HepG2 (cell line): ENCODE measurements around the gene FAM124B. TPM values are rescaled to one million over a fixed set of nuclear protein-coding genes. Genes with fewer than 3 reads are reported as not detected.

ENCODE experiments used
- ATAC-seq: fragments of 200-7000 bp; cut with Tn5 transposase; 3 replicates; pipeline ENCODE4 v1.9.1; 2020; ENCODE audit warnings: mild to moderate bottlenecking, moderate library complexity
- BruUV-seq: library from RNA; stranded (reverse); fragments of 400-500 nt; replicated peaks from 2 replicates; lab custom pipeline; 2021; lab: Mats Ljungman, UMichigan
- CTCF ChIA-PET: fragments of 300-600 bp; formaldehyde crosslinking; extraction: SDS; loops from one replicate; lab custom pipeline; 2021; ENCODE audit warnings: low total read pairs, inconsistent platforms, low intra/inter-chr PET ratio; lab: Yijun Ruan, JAX
- POLR2A ChIA-PET: fragments of 350-600 bp; sonication (Branson Sonifier 250); formaldehyde crosslinking; loops from one replicate; lab custom pipeline; 2020; ENCODE audit warnings: antibody characterized with exemption, inconsistent platforms; lab: Yijun Ruan, JAX
- DNase-seq: peaks from one replicate; pipeline ENCODE4 v3.0.0-alpha.2; 2015; ENCODE audit warnings: low spot score
- FAIRE-seq: peaks from 3 replicates; lab custom pipeline; 2011; peaks lifted over from hg19 to GRCh38; lab: Jason Lieb, UNC
- H2AFZ ChIP-seq: one replicate; pipeline ENCODE4 v1.6.1; 2011; ENCODE audit warnings: low read length, inconsistent platforms
- H3K27ac ChIP-seq: fragments of 300-600 bp; 3 replicates; pipeline ENCODE4 v1.8.0; 2011; ENCODE audit warnings: mixed run types, mild to moderate bottlenecking, mixed read lengths, low read length, inconsistent platforms; ENCODE audit not compliant: insufficient read depth; ENCODE audit errors: extremely low read length
- H3K27me3 ChIP-seq, 2 experiments: fragments of 200-600 bp in 1 of 2; 2 replicates in 1 of 2; 3 replicates in 1 of 2; pipeline versions ENCODE4 v1.6.0 to v1.8.0; 2011; ENCODE audit warnings: low read length in 2 of 2, mild to moderate bottlenecking in 2 of 2, moderate library complexity in 2 of 2, inconsistent platforms in 1 of 2; ENCODE audit not compliant: insufficient read depth in 2 of 2, control insufficient read depth in 1 of 2
- H3K36me3 ChIP-seq, 2 experiments: fragments of 200-600 bp in 1 of 2; replicated peaks in 1 of 2; 2 replicates in 1 of 2; 3 replicates in 1 of 2; pipeline versions ENCODE4 v1.5.1 to v1.8.0; 2011; ENCODE audit warnings: low read length in 2 of 2, inconsistent platforms in 1 of 2; ENCODE audit not compliant: insufficient read depth in 2 of 2, control insufficient read depth in 1 of 2
- H3K4me1 ChIP-seq: 2 replicates; pipeline ENCODE4 v1.5.1; 2012; ENCODE audit warnings: low read length, inconsistent platforms; ENCODE audit not compliant: insufficient read depth
- H3K4me2 ChIP-seq: 2 replicates; pipeline ENCODE4 v1.6.0; 2011; ENCODE audit warnings: low read depth, low read length, inconsistent platforms
- H3K4me3 ChIP-seq, 3 experiments: fragments of 200-600 bp in 1 of 3; sonication (generic), shearing (Covaris generic) in 1 of 3; replicated peaks in 1 of 3; 2 replicates each; pipeline ENCODE4 v1.5.1; 2011 to 2016; ENCODE audit warnings: low read length in 3 of 3, inconsistent platforms in 2 of 3, low read depth in 2 of 3, mild to moderate bottlenecking in 2 of 3, control low read depth in 1 of 3, mixed read lengths in 1 of 3; ENCODE audit not compliant: insufficient read depth in 1 of 3
- H3K79me2 ChIP-seq: one replicate; pipeline ENCODE4 v1.6.1; 2011; ENCODE audit warnings: low read length, inconsistent platforms; ENCODE audit not compliant: insufficient read depth
- H3K9ac ChIP-seq: 2 replicates; pipeline ENCODE4 v1.6.0; 2011; ENCODE audit warnings: mild to moderate bottlenecking, low read depth, low read length, inconsistent platforms; ENCODE audit not compliant: insufficient read depth
- H3K9me3 ChIP-seq: 2 replicates; pipeline ENCODE4 v1.5.1; 2012; ENCODE audit warnings: mild to moderate bottlenecking, low read length
- H4K20me1 ChIP-seq: 2 replicates; pipeline ENCODE4 v1.6.0; 2011; ENCODE audit warnings: inconsistent platforms, mild to moderate bottlenecking, low read length, moderate library complexity; ENCODE audit not compliant: insufficient read depth
- CEBPG ChIP-seq: IDR thresholded peaks from 2 replicates; pipeline ENCODE4 v1.6.1; 2016
- GATAD2A ChIP-seq: IDR thresholded peaks from 2 replicates; pipeline ENCODE4 v1.6.1; 2016
- MEIS1 ChIP-seq: sonication (generic); formaldehyde crosslinking; IDR thresholded peaks from 2 replicates; pipeline ENCODE4 v1.9.0; 2021; ENCODE audit warnings: mild to moderate bottlenecking, missing genetic modification reagents, moderate library complexity, borderline replicate concordance
- MIER3 ChIP-seq: IDR thresholded peaks from 2 replicates; pipeline ENCODE4 v1.6.1; 2016; ENCODE audit warnings: missing compliant biosample characterization, borderline replicate concordance
- PAWR ChIP-seq: sonication (generic); formaldehyde crosslinking; IDR thresholded peaks from 2 replicates; pipeline ENCODE4 v1.4.0; 2020; ENCODE audit warnings: missing genetic modification reagents, mild to moderate bottlenecking, borderline replicate concordance
- PCBP2 ChIP-seq: fragments of 200-400 bp; formaldehyde crosslinking; optimal IDR thresholded peaks from 2 replicates; pipeline ENCODE3; 2018; ENCODE audit warnings: low read length, low read depth; ENCODE audit not compliant: poor library complexity, severe bottlenecking
- SMC3 ChIP-seq: IDR thresholded peaks from 2 replicates; pipeline ENCODE4 v1.6.1; 2011; ENCODE audit warnings: low read length, improper control_type of control experiment
- SMYD3 ChIP-seq: sonication (generic); formaldehyde crosslinking; IDR thresholded peaks from 2 replicates; pipeline ENCODE4 v1.8.1; 2023; ENCODE audit warnings: mild to moderate bottlenecking, missing genetic modification reagents
- STAT5B ChIP-seq: sonication (generic); formaldehyde crosslinking; IDR thresholded peaks from 2 replicates; pipeline ENCODE4 v1.4.0; 2020; ENCODE audit warnings: missing genetic modification reagents
- TBL1XR1 ChIP-seq: fragments of 150-350 bp; IDR thresholded peaks from 2 replicates; pipeline ENCODE4 v1.6.1; 2014; ENCODE audit warnings: borderline replicate concordance, low read length; ENCODE audit not compliant: partially characterized antibody
- ZNF101 ChIP-seq: sonication (generic); formaldehyde crosslinking; IDR thresholded peaks from 2 replicates; pipeline ENCODE4 v1.4.0; 2020; ENCODE audit warnings: mild to moderate bottlenecking, low read depth, missing genetic modification reagents, borderline replicate concordance
- ZNF543 ChIP-seq: sonication (generic); formaldehyde crosslinking; IDR thresholded peaks from 2 replicates; pipeline ENCODE4 v1.4.0; 2020; ENCODE audit warnings: mild to moderate bottlenecking, missing genetic modification reagents
- ZNF724P ChIP-seq: sonication (generic); formaldehyde crosslinking; IDR thresholded peaks from 2 replicates; pipeline ENCODE4 v1.8.0; 2022; ENCODE audit warnings: missing genetic modification reagents, borderline replicate concordance
- ZNF782 ChIP-seq: sonication (generic); formaldehyde crosslinking; IDR thresholded peaks from 2 replicates; pipeline ENCODE4 v1.4.0; 2020; ENCODE audit warnings: missing genetic modification reagents, mild to moderate bottlenecking, borderline replicate concordance
- ZNF839 ChIP-seq: sonication (generic); formaldehyde crosslinking; IDR thresholded peaks from 2 replicates; pipeline ENCODE4 v1.4.0; 2020; ENCODE audit warnings: missing genetic modification reagents, mild to moderate bottlenecking, borderline replicate concordance
- WGBS: methylation state at CpG from one replicate; pipeline ENCODE4 v1.1.6; 2017; ENCODE audit warnings: low lambda C conversion rate; 5-methylcytosine and 5-hydroxymethylcytosine counted together
- in situ Hi-C: cut with HindIII; loops from 2 replicates; pipeline ENCODE4 v1.10.0; 2017; ENCODE audit warnings: low pct_unique_long_range_greater_than_20kb; ENCODE audit not compliant: extremely low pct_ligation_motif_present
- intact Hi-C: fragments of 100-400 bp; cut with micrococcal nuclease; formaldehyde crosslinking; loops from one replicate; pipeline ENCODE4 v1.10.0; 2022; ENCODE audit not compliant: unreplicated experiment
- polyA plus RNA-seq, 8 experiments: library from polyadenylated mRNA; depleted of rRNA in 3 of 8; stranded (reverse) in 7 of 8; unstranded in 1 of 8; fragments of >200 nt; fragmentation: Illumina TruSeq in 4 of 8; extraction: Trizol in 4 of 8; gene quantifications; 2 replicates each; pipeline versions ENCODE4 v1.2.1 to v1.2.3, GENCODE V29; 2011 to 2016; ENCODE audit warnings: low read depth in 4 of 8, missing spikeins in 1 of 8, mixed read lengths in 1 of 8; ENCODE audit not compliant: insufficient read depth in 1 of 8
- total RNA-seq, 5 experiments: library from RNA; depleted of rRNA; stranded (reverse); fragments of >200 nt; fragmentation: Illumina TruSeq; extraction: Trizol; gene quantifications; 2 replicates each; pipeline ENCODE4 v1.2.3, GENCODE V29; 2016; ENCODE audit warnings: low read depth in 1 of 5
- TF ChIP-seq, protein P1 (sequence below): IDR thresholded peaks from 2 replicates; pipeline ENCODE4 v1.6.1; 2016; ENCODE audit warnings: missing biosample characterization, missing genetic modification reagents, low read depth
- TF ChIP-seq, protein P2 (sequence below): IDR thresholded peaks from 2 replicates; pipeline ENCODE4 v1.4.0; 2020; ENCODE audit warnings: mild to moderate bottlenecking, missing genetic modification reagents
- TF ChIP-seq, protein P3 (sequence below): IDR thresholded peaks from 2 replicates; pipeline ENCODE4 v1.6.1; 2016

FAM124B gene
- total and polyA plus RNA-seq, 2 of the 13 experiments (the other 11 are each of a cell fraction or from before 2014, with no cell fraction given), result not detected

DNA sequence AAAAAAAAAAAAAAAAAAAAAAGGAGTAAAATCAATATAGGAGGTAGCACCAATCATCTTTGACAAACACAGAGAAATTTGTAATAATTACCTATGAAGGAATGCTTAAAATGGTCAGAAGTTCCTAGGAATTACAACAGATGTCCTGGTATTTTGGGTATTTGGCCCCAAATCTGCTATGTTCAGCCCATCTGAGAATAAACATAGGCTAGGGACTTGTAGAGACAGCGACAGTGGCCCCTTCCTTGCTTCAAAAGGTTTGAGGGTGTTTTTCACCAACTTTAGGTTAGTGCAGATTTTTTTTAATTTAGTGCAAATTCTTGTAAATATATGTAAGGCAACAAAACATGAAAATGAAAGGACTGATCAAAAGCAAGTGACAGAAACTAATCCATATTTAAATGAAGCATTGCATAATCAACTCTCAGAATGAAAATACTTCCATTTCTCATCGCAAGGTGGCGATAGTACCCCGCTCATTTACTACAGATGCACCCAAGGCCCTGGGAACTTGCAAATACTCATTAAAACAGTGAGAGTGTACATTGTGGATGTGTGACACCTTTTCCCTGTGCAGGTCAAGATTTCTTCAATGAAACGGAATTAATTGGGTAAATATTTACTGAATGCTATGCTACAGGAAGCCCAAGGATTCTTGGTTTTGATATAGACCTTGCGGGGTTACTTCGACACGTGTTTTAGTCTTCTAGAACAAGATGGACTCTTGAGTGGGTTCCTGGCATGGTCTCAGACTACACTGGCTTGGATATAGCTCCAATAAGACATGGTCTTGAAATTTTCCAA, 44.6 kb downstream of the FAM124B start:
- intact Hi-C loops, result loop anchor here (1.0 to 5.0 kb wide), 5 partner anchors 92 to 421 kb away; no protein-coding TSS in a partner anchor
- Histone ChIP-seq H3K79me2 (no peaks in the 10 kb centered on the region), H4K20me1 (no peaks in the 10 kb centered on the region), H3K4me2 (no peak overlapping the region), H2AFZ (no peak overlapping the region), H3K4me3 (no peak overlapping the region), H3K4me1 (no peaks in the 10 kb centered on the region), H3K36me3 (no peaks in the 10 kb centered on the region), H3K27ac (no peak overlapping the region), H3K9me3 (no peaks in the 10 kb centered on the region), H3K27me3 (peaks cover 0 to 10% of the 10 kb centered on the region in 2 experiments; a peak in 2 of 5 replicates), H3K9ac (no peak overlapping the region)
- POLR2A ChIA-PET, result no interaction called here
- in situ Hi-C loops, result loop anchor here (5.0 to 25.0 kb wide), 3 partner anchors 85 to 1305 kb away; no protein-coding TSS in a partner anchor
- ATAC-seq (peak; percentile 86), FAIRE-seq (peak; percentile 85), DNase-seq (peak; percentile 58)
- 43% methylated on average over 8 of the region's 8 CpGs for WGBS
- BruUV-seq, result no TSS peak
- CTCF ChIA-PET, result interaction anchor here (0.7 to 2.5 kb wide), 9 partner anchors 12 to 1303 kb away, joined by 3 to 41 read pairs (median 5); no protein-coding TSS in a partner anchor
- no peak for TF ChIP-seq ZNF724P (CRISPR knock-in tag)
- 0 out of 2 replicates have a peak, but pooled peaks have one; percentile 48 for TF ChIP-seq SMYD3 (CRISPR knock-in tag)
- peak; percentile 92 for TF ChIP-seq SMC3
- TF ChIP-seq PCBP2, result no peak
- TF ChIP-seq, protein P1, sequence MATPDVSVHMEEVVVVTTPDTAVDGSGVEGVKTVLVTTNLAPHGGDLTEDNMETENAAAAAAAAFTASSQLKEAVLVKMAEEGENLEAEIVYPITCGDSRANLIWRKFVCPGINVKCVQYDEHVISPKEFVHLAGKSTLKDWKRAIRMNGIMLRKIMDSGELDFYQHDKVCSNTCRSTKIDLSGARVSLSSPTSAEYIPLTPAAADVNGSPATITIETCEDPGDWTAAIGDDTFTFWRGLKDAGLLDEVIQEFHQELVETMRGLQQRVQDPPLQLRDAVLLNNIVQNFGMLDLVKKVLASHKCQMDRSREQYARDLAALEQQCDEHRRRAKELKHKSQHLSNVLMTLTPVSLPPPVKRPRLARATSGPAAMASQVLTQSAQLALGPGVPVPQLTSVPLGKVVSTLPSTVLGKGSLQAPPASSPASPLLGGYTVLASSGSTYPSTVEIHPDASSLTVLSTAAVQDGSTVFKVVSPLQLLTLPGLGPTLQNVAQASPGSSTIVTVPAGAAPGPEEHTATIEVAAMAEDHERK (CRISPR knock-in tag), result no peak
- TF ChIP-seq, protein P2, sequence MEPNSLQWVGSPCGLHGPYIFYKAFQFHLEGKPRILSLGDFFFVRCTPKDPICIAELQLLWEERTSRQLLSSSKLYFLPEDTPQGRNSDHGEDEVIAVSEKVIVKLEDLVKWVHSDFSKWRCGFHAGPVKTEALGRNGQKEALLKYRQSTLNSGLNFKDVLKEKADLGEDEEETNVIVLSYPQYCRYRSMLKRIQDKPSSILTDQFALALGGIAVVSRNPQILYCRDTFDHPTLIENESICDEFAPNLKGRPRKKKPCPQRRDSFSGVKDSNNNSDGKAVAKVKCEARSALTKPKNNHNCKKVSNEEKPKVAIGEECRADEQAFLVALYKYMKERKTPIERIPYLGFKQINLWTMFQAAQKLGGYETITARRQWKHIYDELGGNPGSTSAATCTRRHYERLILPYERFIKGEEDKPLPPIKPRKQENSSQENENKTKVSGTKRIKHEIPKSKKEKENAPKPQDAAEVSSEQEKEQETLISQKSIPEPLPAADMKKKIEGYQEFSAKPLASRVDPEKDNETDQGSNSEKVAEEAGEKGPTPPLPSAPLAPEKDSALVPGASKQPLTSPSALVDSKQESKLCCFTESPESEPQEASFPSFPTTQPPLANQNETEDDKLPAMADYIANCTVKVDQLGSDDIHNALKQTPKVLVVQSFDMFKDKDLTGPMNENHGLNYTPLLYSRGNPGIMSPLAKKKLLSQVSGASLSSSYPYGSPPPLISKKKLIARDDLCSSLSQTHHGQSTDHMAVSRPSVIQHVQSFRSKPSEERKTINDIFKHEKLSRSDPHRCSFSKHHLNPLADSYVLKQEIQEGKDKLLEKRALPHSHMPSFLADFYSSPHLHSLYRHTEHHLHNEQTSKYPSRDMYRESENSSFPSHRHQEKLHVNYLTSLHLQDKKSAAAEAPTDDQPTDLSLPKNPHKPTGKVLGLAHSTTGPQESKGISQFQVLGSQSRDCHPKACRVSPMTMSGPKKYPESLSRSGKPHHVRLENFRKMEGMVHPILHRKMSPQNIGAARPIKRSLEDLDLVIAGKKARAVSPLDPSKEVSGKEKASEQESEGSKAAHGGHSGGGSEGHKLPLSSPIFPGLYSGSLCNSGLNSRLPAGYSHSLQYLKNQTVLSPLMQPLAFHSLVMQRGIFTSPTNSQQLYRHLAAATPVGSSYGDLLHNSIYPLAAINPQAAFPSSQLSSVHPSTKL (CRISPR knock-in tag), result no peak
- peak; percentile 39; the same call in 1 of the 2 replicates for TF ChIP-seq MIER3 (CRISPR knock-in tag)
- no peak for TF ChIP-seq STAT5B (CRISPR knock-in tag)
- TF ChIP-seq MEIS1 (CRISPR knock-in tag), result 0 out of 2 replicates have a peak, but pooled peaks have one; percentile 54
- TF ChIP-seq TBL1XR1, result no peak
- TF ChIP-seq, protein P3, sequence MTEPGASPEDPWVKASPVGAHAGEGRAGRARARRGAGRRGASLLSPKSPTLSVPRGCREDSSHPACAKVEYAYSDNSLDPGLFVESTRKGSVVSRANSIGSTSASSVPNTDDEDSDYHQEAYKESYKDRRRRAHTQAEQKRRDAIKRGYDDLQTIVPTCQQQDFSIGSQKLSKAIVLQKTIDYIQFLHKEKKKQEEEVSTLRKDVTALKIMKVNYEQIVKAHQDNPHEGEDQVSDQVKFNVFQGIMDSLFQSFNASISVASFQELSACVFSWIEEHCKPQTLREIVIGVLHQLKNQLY (CRISPR knock-in tag), result no peak
- TF ChIP-seq GATAD2A (CRISPR knock-in tag), result peak; percentile 20; the same call in 1 of the 2 replicates
- TF ChIP-seq PAWR, result 0 out of 2 replicates have a peak, but pooled peaks have one; percentile 34
- TF ChIP-seq ZNF101 (CRISPR knock-in tag), result 0 out of 2 replicates have a peak, but pooled peaks have one; percentile 54
- no peak for TF ChIP-seq ZNF782 (CRISPR knock-in tag)
- no peak for TF ChIP-seq ZNF543
- TF ChIP-seq ZNF839 (CRISPR knock-in tag), result no peak
- TF ChIP-seq CEBPG (CRISPR knock-in tag), result peak; percentile 97
